HTERT RPE-1 (cell line): Measurements from ENCODE around the gene OR13J1.
"Not testable (repeated sequence)": the region's sequence is repeated elsewhere in the genome, so short reads cannot be mapped to it uniquely, and the experiment has no call there.

Experiments used
- in situ Hi-C: fragments of 300-500 bp; cut with MboI; formaldehyde crosslinking; loops from 4 replicates; pipeline ENCODE4 v1.14.3; 2020; ENCODE audit warnings: low sequenced_read_pairs

OR13J1 gene, protein sequence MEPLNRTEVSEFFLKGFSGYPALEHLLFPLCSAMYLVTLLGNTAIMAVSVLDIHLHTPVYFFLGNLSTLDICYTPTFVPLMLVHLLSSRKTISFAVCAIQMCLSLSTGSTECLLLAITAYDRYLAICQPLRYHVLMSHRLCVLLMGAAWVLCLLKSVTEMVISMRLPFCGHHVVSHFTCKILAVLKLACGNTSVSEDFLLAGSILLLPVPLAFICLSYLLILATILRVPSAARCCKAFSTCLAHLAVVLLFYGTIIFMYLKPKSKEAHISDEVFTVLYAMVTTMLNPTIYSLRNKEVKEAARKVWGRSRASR

DNA sequence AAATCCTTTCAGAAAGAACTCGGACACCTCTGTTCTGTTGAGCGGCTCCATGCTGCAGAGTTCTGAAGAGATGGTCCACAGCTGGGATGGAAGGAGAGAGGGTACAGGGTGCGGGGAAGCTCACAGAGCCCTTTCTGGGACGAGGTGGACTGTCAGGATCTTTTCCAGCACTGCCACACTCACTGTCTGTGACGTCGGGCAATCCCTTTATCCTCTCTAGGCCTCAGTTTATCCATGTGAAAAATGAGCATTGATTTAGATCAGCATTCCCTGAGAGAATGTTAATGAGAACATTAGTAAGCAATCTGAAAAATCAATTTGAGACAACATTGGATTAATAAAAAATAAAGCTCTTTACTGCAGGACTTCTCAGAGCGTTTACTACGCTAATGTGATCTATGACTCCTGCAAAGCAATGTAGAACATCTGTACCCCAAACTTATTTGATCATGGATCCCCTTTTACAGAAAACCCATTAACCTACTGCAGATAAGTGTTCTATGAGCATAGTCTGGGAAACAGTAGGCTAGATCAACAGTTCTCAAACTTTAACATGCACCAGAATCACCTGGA, at the start of gene OR13J1:
OR13J1 (minus strand) TSS at position 51 of the 573 bp plus-strand sequence; CDS start at position 51, 0 bp downstream.
- in situ Hi-C loops: no loop called here

DNA sequence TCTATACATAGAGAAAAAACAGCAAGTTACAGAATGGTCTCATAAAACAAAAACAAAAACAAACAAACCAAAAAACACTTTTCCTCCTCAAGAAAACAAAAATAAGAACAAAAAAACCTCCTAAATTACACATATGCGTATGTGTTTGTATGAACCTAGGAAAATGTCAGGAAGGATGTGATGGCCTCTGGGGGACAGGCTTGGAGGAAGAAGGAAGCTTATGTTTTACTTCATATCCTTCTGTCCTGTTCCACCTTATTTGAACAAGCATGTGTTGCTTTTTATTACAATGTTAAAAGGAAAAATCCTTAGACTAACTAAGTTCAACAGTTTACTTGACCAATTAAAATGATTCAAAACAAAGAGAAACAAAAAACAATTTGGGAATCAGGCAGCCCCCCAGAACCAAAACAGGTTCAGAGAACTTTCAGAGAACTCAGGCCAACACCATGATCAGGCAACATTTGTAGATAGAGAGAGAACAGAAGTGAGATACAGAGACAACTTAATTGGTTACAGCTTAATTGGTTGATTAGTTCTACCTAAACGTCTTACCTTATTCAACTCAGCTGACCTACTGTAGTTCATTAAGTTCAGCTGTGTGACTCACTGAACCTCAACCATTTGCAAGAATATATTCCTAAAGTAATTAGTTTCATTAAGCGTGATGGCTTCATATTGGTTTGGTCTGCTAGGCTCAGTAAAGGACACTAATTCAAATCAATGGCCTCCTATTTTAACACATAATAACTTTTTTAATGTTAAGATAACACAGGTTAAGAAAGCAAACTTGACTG, 49.2 kb upstream of the OR13J1 start:
- in situ Hi-C loops: no loop called here

DNA sequence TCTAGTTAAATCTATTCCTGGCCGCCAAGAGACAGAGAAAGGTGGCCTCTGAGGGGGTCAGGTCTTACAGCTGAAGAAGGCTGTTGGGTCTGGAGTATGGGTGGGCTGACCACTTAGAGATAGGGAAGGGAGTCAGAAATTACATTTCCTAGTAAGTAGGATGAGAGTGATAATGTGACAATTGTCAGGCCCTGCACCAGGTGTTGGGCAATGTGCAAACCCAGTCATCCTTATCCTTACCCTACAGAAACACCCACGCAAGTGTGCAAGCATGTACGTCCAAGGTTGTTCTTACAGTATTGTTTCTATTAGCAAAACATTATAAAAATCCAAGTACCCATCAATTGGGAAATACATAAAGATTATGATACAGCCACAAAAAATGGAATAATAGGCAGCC, 48.6 kb upstream of the OR13J1 start:
- in situ Hi-C loops: no loop called here

DNA sequence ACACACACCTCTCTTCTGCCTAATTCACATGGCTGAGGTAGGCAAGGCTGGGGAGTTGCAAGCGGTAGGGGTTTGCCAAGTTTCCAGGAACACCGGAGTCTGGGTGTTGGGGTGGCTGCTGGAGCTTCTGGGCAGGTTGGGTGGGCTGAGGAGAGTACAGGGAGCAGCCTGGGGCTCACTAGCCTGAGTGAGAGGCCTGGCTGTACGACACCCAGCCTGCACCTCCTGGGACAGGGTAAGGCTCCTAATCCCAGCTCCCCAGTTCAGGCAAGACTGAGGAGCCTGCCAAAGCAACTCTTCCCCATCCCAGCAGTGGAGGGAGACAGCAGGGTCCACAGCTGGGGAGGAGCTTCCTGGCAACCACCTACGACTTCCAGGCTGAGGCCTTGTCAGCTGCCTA, 47.1 kb upstream of the OR13J1 start:
- in situ Hi-C loops: no loop called here

DNA sequence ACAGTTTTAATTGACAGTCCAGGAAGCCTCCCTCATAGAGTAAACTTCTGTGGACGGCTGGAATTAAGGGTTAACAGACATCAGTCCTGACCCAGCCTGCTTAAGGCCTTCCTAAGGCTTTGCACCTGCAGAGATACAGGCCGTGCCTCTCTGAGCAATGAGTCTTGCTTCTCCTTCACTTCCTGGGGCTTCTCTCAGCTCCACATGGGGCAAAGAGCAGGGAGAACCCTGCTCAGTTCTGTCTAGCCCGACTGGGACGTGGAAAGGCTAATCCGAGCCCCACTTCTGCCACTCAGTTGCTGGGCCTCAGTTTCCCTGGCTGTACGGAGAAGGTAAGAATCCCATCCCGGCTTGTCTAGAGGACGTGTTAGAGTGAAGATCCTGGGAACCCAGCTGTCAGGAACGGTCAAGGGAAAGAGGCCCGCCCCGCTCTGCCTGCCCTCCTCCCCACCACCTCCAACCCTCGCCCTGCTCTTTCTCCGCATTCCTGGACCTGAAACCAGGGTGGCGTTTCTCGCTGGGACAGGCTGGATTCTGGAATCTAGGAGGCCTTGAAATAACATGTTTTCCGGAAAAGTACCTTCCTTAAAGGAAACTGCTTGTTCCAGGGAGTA, 45.6 kb upstream of the OR13J1 start:
- in situ Hi-C loops: no loop called here

DNA sequence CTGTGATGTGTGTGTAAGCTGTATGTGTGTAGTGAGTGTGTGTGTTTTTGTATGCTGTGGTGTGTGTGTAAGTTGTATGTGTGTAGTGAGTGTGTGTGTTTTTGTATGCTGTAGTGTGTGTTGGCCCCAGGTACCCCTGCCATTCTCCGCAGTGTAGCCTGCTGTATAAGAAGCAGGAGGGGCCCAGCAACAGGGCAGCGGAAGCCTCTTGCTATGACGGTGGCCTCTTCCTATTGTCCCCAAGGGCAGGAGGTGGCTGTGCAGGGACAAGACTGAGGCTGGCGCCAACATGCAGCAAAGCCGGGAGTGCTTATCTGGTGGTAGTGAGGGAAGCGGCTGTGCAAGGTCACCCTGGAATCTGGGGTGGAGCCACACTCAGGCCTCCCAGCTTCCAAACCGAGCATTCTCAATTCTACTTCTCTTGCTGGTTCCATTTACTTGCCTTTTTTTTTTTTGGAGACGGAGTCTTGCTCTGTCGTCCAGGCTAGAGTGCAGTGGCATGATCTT, 44.2 kb upstream of the OR13J1 start:
- in situ Hi-C loops: no loop called here

DNA sequence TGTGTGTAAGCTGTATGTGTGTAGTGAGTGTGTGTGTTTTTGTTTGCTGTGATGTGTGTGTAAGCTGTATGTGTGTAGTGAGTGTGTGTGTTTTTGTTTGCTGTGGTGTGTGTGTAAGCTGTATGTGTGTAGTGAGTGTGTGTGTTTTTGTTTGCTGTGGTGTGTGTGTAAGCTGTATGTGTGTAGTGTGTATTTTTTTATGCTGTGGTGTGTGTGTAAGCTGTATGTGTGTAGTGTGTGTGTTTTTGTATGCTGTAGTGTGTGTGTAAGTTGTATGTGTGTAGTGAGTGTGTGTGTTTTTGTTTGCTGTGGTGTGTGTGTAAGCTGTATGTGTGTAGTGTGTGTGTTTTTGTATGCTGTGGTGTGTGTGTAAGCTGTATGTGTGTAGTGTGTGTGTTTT, 43.2 kb upstream of the OR13J1 start:
- in situ Hi-C loops: not testable (repeated sequence)

DNA sequence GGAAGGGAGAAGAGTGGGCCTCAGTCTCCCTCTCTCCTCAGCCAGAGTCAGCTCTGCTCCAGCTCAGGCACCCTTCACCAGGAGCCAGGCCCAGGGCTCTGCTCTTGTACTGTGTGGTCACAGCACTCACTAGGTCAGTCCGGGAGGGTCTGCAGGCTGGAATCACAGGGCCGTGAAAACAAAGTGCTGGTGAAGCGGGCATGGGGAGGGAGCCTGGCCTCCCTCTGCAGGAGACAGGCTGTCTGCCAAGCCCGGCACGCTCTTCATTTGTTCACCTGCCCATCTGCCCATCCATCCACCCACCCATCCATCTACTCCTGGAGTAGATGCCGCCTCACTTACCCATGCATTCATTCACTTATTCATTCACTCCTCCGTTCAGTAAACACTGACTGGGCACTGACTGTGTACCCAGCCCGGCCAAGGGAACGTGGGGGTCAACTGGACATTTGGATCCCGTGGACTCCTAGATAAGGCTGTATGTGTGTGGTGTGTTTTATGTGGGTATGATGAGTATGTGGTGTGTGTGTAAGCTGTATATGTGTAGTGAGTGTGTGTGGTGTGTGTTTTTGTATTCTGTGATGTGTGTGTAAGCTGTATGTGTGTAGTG, 42.7 kb upstream of the OR13J1 start:
- in situ Hi-C loops: no loop called here

DNA sequence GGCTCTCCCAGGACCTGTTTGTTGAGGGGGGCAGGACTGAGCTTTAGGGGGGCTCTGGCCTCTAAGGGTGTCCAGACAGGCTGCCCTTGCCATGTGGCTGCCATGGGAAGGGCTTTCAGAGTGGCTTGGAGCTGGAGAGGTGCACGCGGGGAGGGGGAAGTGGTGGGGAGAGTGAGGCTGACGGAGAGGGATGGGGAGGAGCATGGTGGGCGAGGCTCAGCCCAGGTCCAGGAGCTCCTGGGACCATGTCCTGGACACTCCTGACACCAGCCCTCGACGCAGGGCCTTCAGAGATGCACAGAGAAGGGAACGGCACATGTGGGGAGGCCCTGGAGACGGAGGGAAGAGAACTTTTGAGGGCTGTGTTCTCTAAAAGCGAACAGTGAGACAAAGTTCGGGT, 41.5 kb upstream of the OR13J1 start:
- in situ Hi-C loops: no loop called here

DNA sequence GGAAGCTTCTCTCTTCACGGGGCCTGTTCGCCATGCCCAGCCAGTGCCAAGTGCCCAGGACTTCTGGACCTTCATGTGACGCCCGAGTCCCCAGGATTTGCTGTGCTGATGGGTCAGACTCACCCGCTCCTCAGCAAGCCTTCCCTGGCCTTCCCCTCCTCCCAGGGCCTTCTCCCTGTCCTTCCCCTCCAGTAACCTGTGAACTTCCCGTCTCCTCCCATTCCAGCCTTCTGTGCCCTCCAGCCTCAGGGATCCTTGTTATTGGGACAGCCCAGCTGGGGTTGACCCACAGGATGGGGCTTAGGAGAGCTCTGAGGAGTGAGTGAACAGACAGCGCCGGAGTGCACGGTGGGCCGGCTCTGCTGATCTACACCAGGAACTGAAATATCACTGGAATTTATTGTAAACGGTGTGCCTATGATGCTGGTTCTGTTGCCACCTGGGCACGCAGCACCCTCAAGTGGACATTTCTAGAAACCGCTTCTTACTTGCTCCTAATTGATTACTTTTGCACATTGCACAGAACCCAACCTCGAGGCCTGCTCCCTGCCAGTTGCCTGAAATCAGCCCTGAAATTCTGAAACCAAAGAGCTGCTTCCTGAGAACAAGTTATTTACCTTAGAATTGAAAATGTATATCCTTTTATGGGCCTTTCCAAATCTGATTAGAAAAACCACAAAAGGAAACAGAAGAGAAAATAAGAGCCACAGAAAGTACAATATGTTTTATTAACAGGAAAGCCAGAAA, 40.6 kb upstream of the OR13J1 start:
- in situ Hi-C loops: no loop called here

DNA sequence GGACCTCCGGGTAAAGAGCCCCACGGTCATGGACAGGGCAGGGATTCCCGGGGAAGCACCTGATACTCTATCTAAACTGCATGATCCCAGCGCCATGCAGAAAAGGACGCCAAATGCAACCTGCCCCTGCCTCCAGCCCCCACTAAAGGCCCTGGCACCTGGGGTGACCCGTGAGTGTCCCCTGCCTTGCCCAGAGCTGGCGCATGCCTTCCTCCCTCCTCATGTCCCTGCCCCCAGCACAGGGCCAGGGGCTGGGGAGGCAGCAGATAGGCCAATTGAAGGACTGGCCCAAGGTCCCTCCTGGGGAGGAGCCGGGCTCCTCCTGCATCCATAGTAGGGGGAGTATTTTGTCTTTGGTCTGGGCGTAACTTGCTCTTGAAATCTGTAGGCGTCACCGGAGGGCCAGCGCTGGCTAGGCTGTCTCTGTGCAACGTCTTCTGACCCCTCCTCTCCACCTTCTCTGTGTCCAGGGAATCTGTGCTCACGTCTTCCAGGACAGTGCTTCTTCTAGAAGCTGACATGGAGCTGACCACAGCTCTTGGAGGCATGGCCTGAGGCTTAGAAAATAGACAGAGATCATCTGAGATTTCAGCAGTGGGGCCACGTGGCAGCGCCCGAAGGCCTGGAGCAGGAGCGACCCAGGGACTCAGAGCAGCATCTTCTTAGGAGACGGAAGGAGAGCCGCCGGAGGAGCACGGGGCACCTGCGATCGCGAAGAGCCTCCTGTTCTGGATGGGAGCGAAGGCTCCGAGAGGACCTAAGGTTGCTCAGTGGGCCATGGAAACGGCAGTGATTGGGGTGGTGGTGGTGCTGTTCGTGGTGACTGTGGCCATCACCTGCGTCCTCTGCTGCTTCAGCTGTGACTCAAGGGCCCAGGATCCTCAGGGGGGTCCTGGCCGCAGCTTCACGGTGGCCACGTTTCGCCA, 39.7 kb upstream of the OR13J1 start:
- in situ Hi-C loops: no loop called here

DNA sequence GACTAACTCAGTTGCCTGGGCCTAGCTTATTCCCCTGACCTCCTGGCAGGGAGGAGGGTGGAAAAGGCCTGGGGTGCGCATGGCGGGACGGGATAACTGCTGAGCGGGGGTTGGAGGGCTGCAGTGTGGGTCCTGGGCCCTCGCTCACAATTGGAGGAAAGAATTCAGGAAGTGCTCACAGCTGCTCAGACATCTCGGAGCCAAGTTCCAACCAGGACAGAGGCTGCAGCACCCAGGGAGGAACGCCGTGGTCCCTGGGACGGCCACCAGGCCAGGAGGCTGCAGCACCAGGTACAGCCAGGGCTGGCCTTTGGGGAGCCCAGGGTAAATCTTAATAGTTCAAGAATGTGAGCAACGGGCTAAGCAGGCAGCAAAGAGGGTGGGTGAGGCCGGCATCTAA, 39.1 kb upstream of the OR13J1 start, which contains the start of gene SPAAR:
SPAAR (plus strand) TSS at position 217 of the 400 bp plus-strand sequence. CDS start 974 bp downstream, outside the sequence.
- in situ Hi-C loops: no loop called here

DNA sequence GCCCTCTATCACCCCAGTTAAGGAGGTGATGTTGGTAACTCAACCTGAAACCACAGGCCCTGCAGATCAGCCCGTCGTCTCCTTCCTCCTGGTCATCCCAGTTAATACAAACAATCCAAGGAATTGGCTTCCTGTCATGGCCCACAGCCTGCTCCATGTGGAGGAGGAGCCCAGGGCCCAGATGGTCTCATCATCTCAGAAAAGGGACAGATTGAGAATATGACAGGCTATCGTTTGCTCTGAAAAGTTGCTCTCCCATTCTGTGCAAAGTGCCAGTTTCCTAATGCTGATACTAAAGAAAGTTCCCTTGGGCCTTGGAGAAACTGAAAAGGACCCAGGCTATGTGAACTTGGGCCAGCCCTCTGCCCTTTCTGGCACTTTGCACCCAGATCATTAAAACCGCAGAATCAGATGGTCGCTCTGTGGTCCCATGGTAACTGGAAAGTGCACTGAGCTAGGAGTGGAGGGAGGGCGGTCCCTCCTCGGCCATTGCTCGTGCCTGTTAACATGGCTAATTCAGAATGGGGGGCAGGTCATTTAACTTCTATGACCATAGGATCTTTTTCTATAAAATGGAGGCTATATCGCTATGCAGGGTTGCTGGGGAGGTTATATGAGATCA, 38.4 kb upstream of the OR13J1 start:
- in situ Hi-C loops: no loop called here

DNA sequence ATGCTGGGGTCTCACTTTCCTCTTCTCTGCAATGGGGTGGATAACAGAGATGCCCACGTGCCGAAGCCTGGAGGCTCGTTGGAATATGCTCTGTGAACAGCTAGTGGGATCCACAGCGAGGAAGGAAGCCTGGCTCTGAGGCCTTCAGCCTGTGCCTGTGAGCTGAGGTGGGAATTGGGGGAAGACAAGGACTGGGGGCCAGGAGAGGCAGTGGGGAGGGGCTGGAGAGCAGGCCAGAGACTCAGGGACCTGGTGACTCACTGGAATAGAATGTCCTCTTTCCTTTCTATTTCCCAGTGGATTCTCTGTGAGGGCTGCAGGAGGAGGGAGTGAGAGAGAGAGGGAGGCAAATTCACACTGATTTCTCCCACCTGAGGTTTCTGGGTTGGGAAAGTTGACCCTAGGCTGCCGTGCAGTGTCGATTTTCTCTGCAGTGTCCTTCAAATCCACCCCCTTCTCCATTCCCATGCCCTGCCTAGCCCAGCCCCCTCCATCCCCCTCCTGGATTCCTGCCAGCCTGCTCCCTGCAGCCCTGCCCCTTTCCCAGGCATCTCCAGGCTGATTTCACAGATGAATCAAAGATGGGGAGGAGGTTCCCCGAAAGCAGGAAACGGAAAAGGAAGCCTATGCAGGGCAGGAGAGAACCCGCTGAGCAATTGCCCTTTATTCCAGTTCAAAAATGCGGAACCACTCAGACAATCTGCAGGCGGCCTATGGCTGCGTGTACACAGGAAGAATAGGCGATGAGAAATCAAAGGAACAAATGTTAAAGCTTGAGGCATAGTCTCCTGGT, 37.7 kb upstream of the OR13J1 start:
- in situ Hi-C loops: no loop called here

DNA sequence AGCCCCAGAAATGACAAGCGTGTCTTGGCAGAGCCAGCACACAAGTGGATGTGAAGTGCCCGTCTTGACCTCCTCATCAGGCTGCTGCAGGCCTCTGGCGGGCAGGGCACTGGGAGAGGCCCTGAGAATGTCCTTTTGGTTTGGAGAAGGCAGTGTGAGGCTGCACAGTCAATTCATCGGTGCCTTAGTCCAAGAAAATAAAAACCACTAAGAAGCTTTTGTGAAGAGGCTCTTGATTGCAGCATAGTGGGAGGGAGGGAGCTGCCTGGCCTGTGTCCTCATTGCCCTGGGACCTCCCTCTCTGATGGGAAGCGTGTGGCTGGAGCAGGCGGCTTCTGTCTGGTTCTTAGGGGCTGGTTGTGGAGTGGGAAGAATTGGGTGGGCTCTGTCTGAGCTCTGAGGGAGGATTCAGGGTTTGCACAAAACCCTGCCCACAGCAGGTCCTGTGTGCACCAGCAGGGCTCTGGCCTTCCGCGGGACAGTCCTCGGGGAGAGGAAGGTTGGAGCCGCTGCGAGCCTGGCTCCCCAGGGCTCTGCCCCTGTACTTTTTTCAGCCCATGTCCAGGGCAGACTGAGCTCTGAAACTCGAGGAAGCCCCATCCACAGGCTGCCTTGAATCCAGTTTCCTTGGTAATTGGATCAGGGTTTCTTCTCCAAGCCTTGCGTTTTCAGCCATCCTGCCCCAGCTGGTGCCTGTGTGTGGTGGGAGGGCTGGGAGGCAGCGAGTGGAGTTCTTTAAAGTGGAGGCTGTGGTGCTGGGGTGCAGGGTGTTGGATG, 36.9 kb upstream of the OR13J1 start:
- in situ Hi-C loops: no loop called here

DNA sequence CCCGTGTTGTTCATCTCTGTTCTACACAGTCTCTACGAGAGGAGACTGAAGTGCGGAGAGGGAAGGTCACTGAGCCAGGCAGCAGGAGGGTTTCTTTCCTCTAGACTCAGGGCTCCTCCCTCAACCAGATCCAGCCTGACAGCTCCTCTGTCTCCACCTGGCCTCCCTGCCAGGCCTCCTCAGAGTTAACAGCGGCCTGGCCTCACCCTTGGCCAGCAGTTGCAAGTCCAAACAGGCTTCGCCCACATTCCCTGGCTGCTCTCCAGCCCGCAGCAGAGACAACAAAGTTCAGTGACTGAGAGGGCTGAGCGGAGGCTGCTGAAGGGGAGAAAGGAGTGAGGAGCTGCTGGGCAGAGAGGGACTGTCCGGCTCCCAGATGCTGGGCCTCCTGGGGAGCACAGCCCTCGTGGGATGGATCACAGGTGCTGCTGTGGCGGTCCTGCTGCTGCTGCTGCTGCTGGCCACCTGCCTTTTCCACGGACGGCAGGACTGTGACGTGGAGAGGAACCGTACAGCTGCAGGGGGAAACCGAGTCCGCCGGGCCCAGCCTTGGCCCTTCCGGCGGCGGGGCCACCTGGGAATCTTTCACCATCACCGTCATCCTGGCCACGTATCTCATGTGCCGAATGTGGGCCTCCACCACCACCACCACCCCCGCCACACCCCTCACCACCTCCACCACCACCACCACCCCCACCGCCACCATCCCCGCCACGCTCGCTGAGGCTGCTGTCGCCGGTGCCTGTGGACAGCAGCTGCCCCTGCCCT, 35.9 kb upstream of the OR13J1 start, which contains the start of gene HRCT1:
HRCT1 (plus strand) TSS at position 291 of the 768 bp plus-strand sequence; CDS start at position 377, 86 bp downstream.
- in situ Hi-C loops: no loop called here
